Measurements from ENCODE around the gene DBH.

DBH gene

GRCh38 chr9:133635533-133636531, at the start of gene DBH:
DBH (plus strand) TSS chr9:133636363; CDS start chr9:133636372, 9 bp downstream.
- DNase-seq (ENCODE audit: low spot score) = no peak

- no peak for DNase-seq (ENCODE audit: low spot score)
Measured at GRCh38 chr9:133587051-133587450, 49.1 kb upstream of the DBH start.

GRCh38 chr9:133587466-133587865, 48.7 kb upstream of the DBH start:
- DNase-seq (ENCODE audit: low spot score) = no peak

- peak; percentile 13 for DNase-seq (ENCODE audit: low spot score)
Measured at GRCh38 chr9:133589454-133590227, 46.5 kb upstream of the DBH start.

- DNase-seq (ENCODE audit: low spot score) = no peak
Measured at GRCh38 chr9:133590231-133590855, 45.8 kb upstream of the DBH start.

- DNase-seq (ENCODE audit: low spot score) = no peak
Measured at GRCh38 chr9:133591116-133591910, 44.9 kb upstream of the DBH start.

GRCh38 chr9:133591985-133592384, 44.2 kb upstream of the DBH start:
- DNase-seq (ENCODE audit: low spot score) = no peak

- DNase-seq (ENCODE audit: low spot score) = no peak
Measured at GRCh38 chr9:133592731-133593409, 43.3 kb upstream of the DBH start.

GRCh38 chr9:133593587-133594253, 42.4 kb upstream of the DBH start:
- no peak for DNase-seq (ENCODE audit: low spot score)

GRCh38 chr9:133594310-133594709, 41.9 kb upstream of the DBH start:
- DNase-seq (ENCODE audit: low spot score) = no peak

GRCh38 chr9:133595910-133596309, 40.3 kb upstream of the DBH start:
- DNase-seq (ENCODE audit: low spot score) = no peak

- no peak for DNase-seq (ENCODE audit: low spot score)
Measured at GRCh38 chr9:133597316-133597957, 38.7 kb upstream of the DBH start.

- no peak for DNase-seq (ENCODE audit: low spot score)
Measured at GRCh38 chr9:133598978-133599377, 37.2 kb upstream of the DBH start.

GRCh38 chr9:133599470-133600173, 36.5 kb upstream of the DBH start:
- DNase-seq (ENCODE audit: low spot score) = no peak

- no peak for DNase-seq (ENCODE audit: low spot score)
Measured at GRCh38 chr9:133600739-133601138, 35.4 kb upstream of the DBH start.

- no peak for DNase-seq (ENCODE audit: low spot score)
Measured at GRCh38 chr9:133601746-133602145, 34.4 kb upstream of the DBH start.

GRCh38 chr9:133602277-133602676, 33.9 kb upstream of the DBH start:
- no peak for DNase-seq (ENCODE audit: low spot score)

GRCh38 chr9:133603135-133603927, 32.8 kb upstream of the DBH start:
- no peak for DNase-seq (ENCODE audit: low spot score)
